Measurements from ENCODE around the gene HOXA7.

DNA sequence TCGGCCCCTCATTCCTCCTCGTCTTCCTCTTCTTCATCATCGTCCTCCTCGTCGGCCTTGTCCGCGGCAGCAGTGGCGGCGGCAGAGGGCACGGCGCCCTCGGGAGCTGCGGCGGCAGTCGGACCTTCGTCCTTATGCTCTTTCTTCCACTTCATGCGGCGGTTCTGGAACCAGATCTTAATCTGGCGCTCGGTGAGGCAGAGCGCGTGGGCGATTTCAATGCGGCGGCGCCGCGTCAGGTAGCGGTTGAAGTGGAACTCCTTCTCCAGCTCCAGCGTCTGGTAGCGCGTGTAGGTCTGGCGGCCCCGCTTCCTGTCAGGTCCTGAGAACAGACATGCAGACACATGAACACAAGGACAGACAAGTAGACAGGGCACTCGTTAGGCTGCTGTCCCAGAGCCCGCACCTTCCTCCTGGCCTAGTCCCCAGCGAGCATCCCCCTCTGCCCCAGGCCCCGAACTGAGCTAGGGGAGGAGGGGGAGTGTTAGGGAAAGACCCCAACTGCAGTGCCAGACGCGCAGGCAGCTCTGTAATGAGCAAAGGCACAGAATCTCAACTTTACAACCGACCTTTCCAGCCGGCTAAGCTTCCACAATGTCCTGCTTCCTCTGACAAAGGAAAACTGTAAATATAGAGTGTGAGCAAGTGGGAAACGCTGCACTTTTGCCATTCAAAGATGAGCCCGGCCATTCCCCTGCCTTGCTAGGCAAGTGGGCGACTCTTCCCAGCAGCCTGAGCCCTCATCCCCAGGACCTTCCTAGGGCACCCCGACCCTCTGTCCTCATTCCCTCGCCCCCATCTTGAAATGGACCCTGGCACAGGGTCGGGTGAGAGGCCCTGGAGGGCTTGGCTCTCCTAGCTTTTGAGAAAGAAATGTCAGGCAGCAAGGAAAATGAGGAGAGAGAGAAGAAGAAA is 1.3 kb downstream of the HOXA7 start:
- TF ChIP-seq EZH2phosphoT487 (IDR thresholded peaks at IDR 0.05; ENCODE audit: borderline replicate concordance, low read length), result no peak; the same call in 1 of the 2 replicates
- TF ChIP-seq, protein P1, sequence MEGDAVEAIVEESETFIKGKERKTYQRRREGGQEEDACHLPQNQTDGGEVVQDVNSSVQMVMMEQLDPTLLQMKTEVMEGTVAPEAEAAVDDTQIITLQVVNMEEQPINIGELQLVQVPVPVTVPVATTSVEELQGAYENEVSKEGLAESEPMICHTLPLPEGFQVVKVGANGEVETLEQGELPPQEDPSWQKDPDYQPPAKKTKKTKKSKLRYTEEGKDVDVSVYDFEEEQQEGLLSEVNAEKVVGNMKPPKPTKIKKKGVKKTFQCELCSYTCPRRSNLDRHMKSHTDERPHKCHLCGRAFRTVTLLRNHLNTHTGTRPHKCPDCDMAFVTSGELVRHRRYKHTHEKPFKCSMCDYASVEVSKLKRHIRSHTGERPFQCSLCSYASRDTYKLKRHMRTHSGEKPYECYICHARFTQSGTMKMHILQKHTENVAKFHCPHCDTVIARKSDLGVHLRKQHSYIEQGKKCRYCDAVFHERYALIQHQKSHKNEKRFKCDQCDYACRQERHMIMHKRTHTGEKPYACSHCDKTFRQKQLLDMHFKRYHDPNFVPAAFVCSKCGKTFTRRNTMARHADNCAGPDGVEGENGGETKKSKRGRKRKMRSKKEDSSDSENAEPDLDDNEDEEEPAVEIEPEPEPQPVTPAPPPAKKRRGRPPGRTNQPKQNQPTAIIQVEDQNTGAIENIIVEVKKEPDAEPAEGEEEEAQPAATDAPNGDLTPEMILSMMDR (IDR thresholded peaks at IDR 0.05; ENCODE audit: low read depth, low read length, poor library complexity, severe bottlenecking), result no peak
